IMR-90 (cell line): ENCODE measurements around the gene POMGNT1. TPM values are rescaled to one million over a fixed set of nuclear protein-coding genes. Genes with fewer than 3 reads are reported as not detected.

ENCODE experiments used
- ATAC-seq: fragments of 200-7000 bp; cut with Tn5 transposase; 2 replicates; pipeline ENCODE4 v1.9.1; 2020; ENCODE audit warnings: low read depth, mild to moderate bottlenecking, moderate library complexity
- BruUV-seq: library from RNA; stranded (reverse); fragments of 400-500 nt; replicated peaks from 2 replicates; lab custom pipeline; 2021; lab: Mats Ljungman, UMichigan
- CTCF ChIA-PET: fragments of 300-600 bp; formaldehyde crosslinking; extraction: SDS; loops from one replicate; lab custom pipeline; 2021; ENCODE audit warnings: antibody characterized with exemption; lab: Yijun Ruan, JAX
- POLR2A ChIA-PET: fragments of 300-600 bp; sonication (Branson Sonifier 250); formaldehyde crosslinking; loops from one replicate; lab custom pipeline; 2022; ENCODE audit warnings: antibody characterized with exemption; ENCODE audit not compliant: unreplicated experiment; lab: Charles Lee
- DNase-seq: peaks from one replicate; pipeline ENCODE4 v3.0.0; 2013
- H2AFZ ChIP-seq: replicated peaks from 2 replicates; pipeline ENCODE3; 2013; ENCODE audit warnings: low read length, mild to moderate bottlenecking; ENCODE audit not compliant: poor library complexity
- H2AK5ac ChIP-seq: 2 replicates; pipeline ENCODE4 v1.6.1; 2013; ENCODE audit warnings: low read depth, low read length, inconsistent platforms
- H2AK9ac ChIP-seq: replicated peaks from 2 replicates; pipeline ENCODE3; 2013; ENCODE audit warnings: mild to moderate bottlenecking, low read depth, low read length, moderate library complexity; ENCODE audit not compliant: poor library complexity
- H2BK120ac ChIP-seq: 2 replicates; pipeline ENCODE4 v1.6.1; 2013; ENCODE audit warnings: low read depth, low read length, inconsistent platforms
- H2BK15ac ChIP-seq: 3 replicates; pipeline ENCODE4 v1.6.1; 2013; ENCODE audit warnings: low read depth, low read length, inconsistent platforms
- H2BK20ac ChIP-seq: 2 replicates; pipeline ENCODE4 v1.6.1; 2013; ENCODE audit warnings: low read depth, mild to moderate bottlenecking, inconsistent platforms, low read length, moderate library complexity
- H2BK5ac ChIP-seq: 2 replicates; pipeline ENCODE4 v1.6.1; 2013; ENCODE audit warnings: mild to moderate bottlenecking, low read depth, low read length, inconsistent platforms; ENCODE audit not compliant: poor library complexity, severe bottlenecking
- H3K14ac ChIP-seq: replicated peaks from 2 replicates; pipeline ENCODE4 v1.6.1; 2013; ENCODE audit warnings: low read depth, low read length, inconsistent platforms
- H3K18ac ChIP-seq: 2 replicates; pipeline ENCODE4 v1.6.1; 2013; ENCODE audit warnings: low read depth, low read length, control low read depth
- H3K23ac ChIP-seq: 2 replicates; pipeline ENCODE4 v1.6.1; 2013; ENCODE audit warnings: low read depth, low read length, inconsistent platforms
- H3K27ac ChIP-seq: 2 replicates; pipeline ENCODE4 v1.5.1; 2013; ENCODE audit warnings: mild to moderate bottlenecking, control low read depth, low read length; ENCODE audit not compliant: insufficient read depth
- H3K27me3 ChIP-seq: 2 replicates; pipeline ENCODE4 v1.6.1; 2013; ENCODE audit warnings: low read length; ENCODE audit not compliant: control insufficient read depth, insufficient read depth
- H3K36me3 ChIP-seq: 2 replicates; pipeline ENCODE4 v1.6.1; 2013; ENCODE audit warnings: low read length, mixed read lengths; ENCODE audit not compliant: control insufficient read depth, insufficient read depth
- H3K4ac ChIP-seq: 2 replicates; pipeline ENCODE4 v1.6.1; 2013; ENCODE audit warnings: low read depth, low read length, inconsistent platforms
- H3K4me1 ChIP-seq: 2 replicates; pipeline ENCODE4 v1.6.1; 2013; ENCODE audit warnings: low read length, mixed read lengths; ENCODE audit not compliant: control insufficient read depth, insufficient read depth
- H3K4me2 ChIP-seq: 2 replicates; pipeline ENCODE4 v1.6.1; 2013; ENCODE audit warnings: low read depth, mild to moderate bottlenecking, control low read depth, low read length, moderate library complexity
- H3K4me3 ChIP-seq: 2 replicates; pipeline ENCODE4 v1.5.1; 2013; ENCODE audit warnings: low read depth, mild to moderate bottlenecking, control low read depth, low read length, moderate library complexity; ENCODE audit not compliant: insufficient read depth
- H3K56ac ChIP-seq: 2 replicates; pipeline ENCODE4 v1.6.1; 2013; ENCODE audit warnings: low read length, inconsistent platforms; ENCODE audit not compliant: insufficient read depth; ENCODE audit errors: extremely low read depth
- H3K79me1 ChIP-seq, 2 experiments: 2 replicates each; pipeline ENCODE4 v1.6.1; 2013; ENCODE audit warnings: low read length in 2 of 2, inconsistent platforms in 1 of 2, low read depth in 1 of 2
- H3K9ac ChIP-seq: 2 replicates; pipeline ENCODE4 v1.6.1; 2013; ENCODE audit warnings: low read depth, low read length, control low read depth
- H3K9me1 ChIP-seq: 2 replicates; pipeline ENCODE4 v1.6.1; 2013; ENCODE audit warnings: low read length, inconsistent platforms; ENCODE audit not compliant: insufficient read depth
- H3K9me3 ChIP-seq: 2 replicates; pipeline ENCODE4 v1.6.1; 2013; ENCODE audit warnings: low read length; ENCODE audit not compliant: control insufficient read depth, insufficient read depth
- H4K20me1 ChIP-seq: 2 replicates; pipeline ENCODE4 v1.6.1; 2013; ENCODE audit warnings: low read length, inconsistent platforms; ENCODE audit not compliant: insufficient read depth
- H4K5ac ChIP-seq: 2 replicates; pipeline ENCODE4 v1.6.1; 2013; ENCODE audit warnings: mild to moderate bottlenecking, low read depth, low read length, control low read depth
- H4K8ac ChIP-seq, 2 experiments: 2 replicates each; pipeline ENCODE4 v1.6.1; 2013; ENCODE audit warnings: low read depth in 2 of 2, low read length in 2 of 2, control low read depth in 1 of 2, inconsistent platforms in 1 of 2
- H4K91ac ChIP-seq: 2 replicates; pipeline ENCODE4 v1.6.1; 2013; ENCODE audit warnings: low read depth, low read length, inconsistent platforms; ENCODE audit not compliant: insufficient read depth
- BHLHE40 ChIP-seq: fragments of 150-350 bp; IDR thresholded peaks from 2 replicates; pipeline ENCODE4 v1.6.1; 2016; ENCODE audit warnings: mild to moderate bottlenecking, low read depth, low read length
- CEBPB ChIP-seq: IDR thresholded peaks from 2 replicates; pipeline ENCODE4 v1.6.1; 2012; ENCODE audit warnings: low read depth, low read length, improper control_type of control experiment
- CHD1 ChIP-seq: IDR thresholded peaks from 2 replicates; pipeline ENCODE4 v1.6.1; 2012; ENCODE audit warnings: low read depth, low read length, improper control_type of control experiment
- MAFK ChIP-seq: IDR thresholded peaks from 2 replicates; pipeline ENCODE4 v1.6.1; 2012; ENCODE audit warnings: low read depth, low read length, improper control_type of control experiment
- MXI1 ChIP-seq: IDR thresholded peaks from 2 replicates; pipeline ENCODE4 v1.6.1; 2012; ENCODE audit warnings: low read depth, mild to moderate bottlenecking, low read length, moderate library complexity, borderline replicate concordance
- NFE2L2 ChIP-seq: fragments of 150-350 bp; IDR thresholded peaks from 2 replicates; pipeline ENCODE4 v1.6.1; 2016; ENCODE audit warnings: low read depth, mild to moderate bottlenecking, low read length
- POLR2A ChIP-seq: IDR thresholded peaks from 2 replicates; pipeline ENCODE4 v1.6.1; 2012; ENCODE audit warnings: mild to moderate bottlenecking, low read depth, low read length
- RAD21 ChIP-seq: IDR thresholded peaks from 2 replicates; pipeline ENCODE4 v1.6.1; 2012; ENCODE audit warnings: low read length, improper control_type of control experiment
- RCOR1 ChIP-seq: IDR thresholded peaks from 2 replicates; pipeline ENCODE4 v1.6.1; 2012; ENCODE audit warnings: mild to moderate bottlenecking, low read length, improper control_type of control experiment; ENCODE audit not compliant: insufficient replicate concordance
- RFX5 ChIP-seq: IDR thresholded peaks from 2 replicates; pipeline ENCODE4 v1.8.0; 2012; ENCODE audit warnings: low read depth, mild to moderate bottlenecking, low read length, moderate library complexity
- SMC3 ChIP-seq: fragments of 150-350 bp; IDR thresholded peaks from 2 replicates; pipeline ENCODE4 v1.6.1; 2016; ENCODE audit warnings: low read depth, mild to moderate bottlenecking, antibody characterized with exemption, low read length, moderate library complexity
- WGBS, 2 experiments: methylation state at CpG; one replicate each; pipeline versions ENCODE4 v1.1.5 to v1.1.7; 2013; ENCODE audit warnings: missing lambda C conversion rate in 2 of 2; ENCODE audit not compliant: insufficient read length in 1 of 2; ENCODE audit errors: extremely low coverage in 2 of 2; 5-methylcytosine and 5-hydroxymethylcytosine counted together
- dilution Hi-C: fragments of 300-500 bp; cut with HindIII; formaldehyde crosslinking; loops from one replicate; pipeline ENCODE4 v1.14.3; 2018; ENCODE audit warnings: low sequenced_read_pairs; ENCODE audit not compliant: unreplicated experiment
- in situ Hi-C: fragments of 300-500 bp; cut with MboI; formaldehyde crosslinking; loops from 3 replicates; pipeline ENCODE4 v1.14.3; 2019; ENCODE audit warnings: low sequenced_read_pairs, inconsistent platforms, mixed read lengths
- intact Hi-C: fragments of 100-400 bp; cut with micrococcal nuclease; formaldehyde crosslinking; loops from 2 replicates; pipeline ENCODE4 v1.10.0; 2022
- polyA plus RNA-seq, 3 experiments: library from polyadenylated mRNA; depleted of rRNA; stranded (reverse); fragments of >200 nt; gene quantifications; 2 replicates each; pipeline ENCODE4 v1.2.3, GENCODE V29; 2012; ENCODE audit warnings: low replicate concordance in 1 of 3
- total RNA-seq: library from RNA; depleted of rRNA; stranded (reverse); fragments of >200 nt; gene quantifications from 2 replicates; pipeline ENCODE4 v1.2.3, GENCODE V29; 2012
- TF ChIP-seq, protein P1 (sequence below): conservative IDR thresholded peaks from 2 replicates; pipeline ENCODE4 v1.5.1; 2012; ENCODE audit warnings: mild to moderate bottlenecking, low read depth, low read length, improper control_type of control experiment
- TF ChIP-seq, protein P2 (sequence below): fragments of 150-350 bp; IDR thresholded peaks from 2 replicates; pipeline ENCODE4 v1.6.1; 2016; ENCODE audit warnings: low read depth, mild to moderate bottlenecking, low read length, moderate library complexity, borderline replicate concordance
- TF ChIP-seq, protein P3 (sequence below): fragments of 150-350 bp; IDR thresholded peaks from 2 replicates; pipeline ENCODE4 v1.6.1; 2017; ENCODE audit warnings: mild to moderate bottlenecking, antibody characterized with exemption, low read length, low read depth

The POMGNT1 gene
- total and polyA plus RNA-seq, 2 of the 4 experiments (the other 2 are of a cell fraction): 54.8 to 65.3 TPM

DNA sequence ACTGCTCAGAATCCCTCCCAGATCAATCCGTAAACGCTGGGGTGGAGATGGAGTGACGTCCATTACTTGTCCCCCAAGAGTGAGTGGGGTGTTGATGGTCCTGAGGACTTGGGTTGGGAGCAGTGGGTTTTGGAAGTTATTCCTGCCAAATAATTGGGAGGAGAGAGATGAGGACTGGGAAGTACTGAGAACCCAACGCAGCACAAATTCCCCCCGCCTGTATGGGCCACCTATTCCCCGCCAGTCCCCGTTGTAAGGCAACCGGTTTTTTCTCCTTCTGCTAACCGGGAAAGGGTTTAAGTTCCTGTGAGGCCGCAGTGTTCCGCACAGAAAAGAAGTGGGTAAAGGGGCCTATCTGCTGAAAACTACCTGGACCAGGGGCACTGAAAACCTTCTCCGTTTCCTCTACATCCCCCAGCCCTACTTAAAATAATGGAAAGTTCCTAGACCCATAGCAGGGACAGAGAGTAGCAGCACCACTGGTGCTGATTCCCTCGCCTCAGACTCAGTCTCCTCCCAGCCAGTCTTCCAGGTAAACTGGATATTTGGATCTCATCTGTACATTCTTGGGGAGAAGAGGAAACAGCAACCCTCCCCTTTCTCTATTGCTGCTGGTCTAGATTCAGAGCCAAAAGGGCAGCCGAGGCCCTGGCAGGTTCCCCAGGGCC lies 5.6 kb upstream of the POMGNT1 start:
- ATAC-seq (peak; percentile 6), DNase-seq (no peak)
- ChIA-PET POLR2A (interaction anchor here (0.9 kb wide), 1 partner anchor 335 kb away, joined by 3 read pairs; no protein-coding TSS in a partner anchor), CTCF (interaction anchor here (2.1 kb wide), 1 partner anchor 20 kb away, joined by 10 read pairs; no protein-coding TSS in a partner anchor)
- Histone ChIP-seq H4K91ac (peak overlapping the region; percentile 34), H2BK5ac (no peak overlapping the region), H2BK15ac (peak overlapping the region; percentile 67; the same call in 1 of the 3 replicates), H3K79me1 (peaks cover 0 to 12% of the 10 kb centered on the region in 2 experiments; a peak in 1 of 4 replicates), H3K14ac (peak overlapping the region; percentile 89), H3K4me2 (peak overlapping the region; percentile 91), H3K23ac (peak overlapping the region; percentile 48), H2AK5ac (no peak overlapping the region; the same call in 1 of the 2 replicates), H3K36me3 (no peaks in the 10 kb centered on the region), H3K4me3 (peak overlapping the region; percentile 51), H4K20me1 (no peaks in the 10 kb centered on the region), H3K9ac (peak overlapping the region; percentile 23), H3K18ac (no peak overlapping the region), H2BK120ac (no peak overlapping the region), H3K4me1 (no peaks in the 10 kb centered on the region), H3K27ac (no peak overlapping the region; the same call in 1 of the 2 replicates), H3K56ac (0 out of 2 replicates have a peak overlapping the region, but pooled peaks have one; percentile 7), H4K8ac (peak overlapping the region; percentile 61 to 75), H3K9me3 (no peaks in the 10 kb centered on the region), H4K5ac (0 out of 2 replicates have a peak overlapping the region, but pooled peaks have one; percentile 2), H2BK20ac (no peak overlapping the region), H3K4ac (peak overlapping the region; percentile 44), H3K9me1 (peaks cover 2% of the 10 kb centered on the region; the same call in 1 of the 2 replicates), H3K27me3 (no peaks in the 10 kb centered on the region), H2AFZ (peak overlapping the region; percentile 99), H2AK9ac (peak overlapping the region; percentile 77)
- dilution Hi-C loops: no loop called here
- WGBS, 2 experiments: no CpG with 5 or more reads among the region's 14 CpGs
- in situ Hi-C loops: no loop called here
- no TSS peak for BruUV-seq
- intact Hi-C loops: no loop called here
- TF ChIP-seq MXI1 (no peak), POLR2A (no peak), RFX5 (no peak), BHLHE40 (no peak), MAFK (no peak), NFE2L2 (no peak), SMC3 (no peak), CHD1 (no peak), RAD21 (no peak), CEBPB (no peak), RCOR1 (no peak)
- TF ChIP-seq, protein P1, sequence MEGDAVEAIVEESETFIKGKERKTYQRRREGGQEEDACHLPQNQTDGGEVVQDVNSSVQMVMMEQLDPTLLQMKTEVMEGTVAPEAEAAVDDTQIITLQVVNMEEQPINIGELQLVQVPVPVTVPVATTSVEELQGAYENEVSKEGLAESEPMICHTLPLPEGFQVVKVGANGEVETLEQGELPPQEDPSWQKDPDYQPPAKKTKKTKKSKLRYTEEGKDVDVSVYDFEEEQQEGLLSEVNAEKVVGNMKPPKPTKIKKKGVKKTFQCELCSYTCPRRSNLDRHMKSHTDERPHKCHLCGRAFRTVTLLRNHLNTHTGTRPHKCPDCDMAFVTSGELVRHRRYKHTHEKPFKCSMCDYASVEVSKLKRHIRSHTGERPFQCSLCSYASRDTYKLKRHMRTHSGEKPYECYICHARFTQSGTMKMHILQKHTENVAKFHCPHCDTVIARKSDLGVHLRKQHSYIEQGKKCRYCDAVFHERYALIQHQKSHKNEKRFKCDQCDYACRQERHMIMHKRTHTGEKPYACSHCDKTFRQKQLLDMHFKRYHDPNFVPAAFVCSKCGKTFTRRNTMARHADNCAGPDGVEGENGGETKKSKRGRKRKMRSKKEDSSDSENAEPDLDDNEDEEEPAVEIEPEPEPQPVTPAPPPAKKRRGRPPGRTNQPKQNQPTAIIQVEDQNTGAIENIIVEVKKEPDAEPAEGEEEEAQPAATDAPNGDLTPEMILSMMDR: no peak
- TF ChIP-seq, protein P2, sequence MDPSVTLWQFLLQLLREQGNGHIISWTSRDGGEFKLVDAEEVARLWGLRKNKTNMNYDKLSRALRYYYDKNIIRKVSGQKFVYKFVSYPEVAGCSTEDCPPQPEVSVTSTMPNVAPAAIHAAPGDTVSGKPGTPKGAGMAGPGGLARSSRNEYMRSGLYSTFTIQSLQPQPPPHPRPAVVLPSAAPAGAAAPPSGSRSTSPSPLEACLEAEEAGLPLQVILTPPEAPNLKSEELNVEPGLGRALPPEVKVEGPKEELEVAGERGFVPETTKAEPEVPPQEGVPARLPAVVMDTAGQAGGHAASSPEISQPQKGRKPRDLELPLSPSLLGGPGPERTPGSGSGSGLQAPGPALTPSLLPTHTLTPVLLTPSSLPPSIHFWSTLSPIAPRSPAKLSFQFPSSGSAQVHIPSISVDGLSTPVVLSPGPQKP: no peak
- TF ChIP-seq, protein P3, sequence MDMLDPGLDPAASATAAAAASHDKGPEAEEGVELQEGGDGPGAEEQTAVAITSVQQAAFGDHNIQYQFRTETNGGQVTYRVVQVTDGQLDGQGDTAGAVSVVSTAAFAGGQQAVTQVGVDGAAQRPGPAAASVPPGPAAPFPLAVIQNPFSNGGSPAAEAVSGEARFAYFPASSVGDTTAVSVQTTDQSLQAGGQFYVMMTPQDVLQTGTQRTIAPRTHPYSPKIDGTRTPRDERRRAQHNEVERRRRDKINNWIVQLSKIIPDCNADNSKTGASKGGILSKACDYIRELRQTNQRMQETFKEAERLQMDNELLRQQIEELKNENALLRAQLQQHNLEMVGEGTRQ: no peak
